Ovary (tissue), 9 donors: ENCODE results near the gene NLRC5. TPM values are rescaled to one million over a fixed set of nuclear protein-coding genes. Genes with fewer than 3 reads are reported as not detected.

Source experiments
- DNase-seq, 5 donors: peaks; one replicate each; pipeline ENCODE4 v3.0.0-alpha.2; 2019 to 2020
- H3K27ac ChIP-seq, 2 donors: fragments of 200-600 bp; one replicate each; pipeline versions ENCODE4 v1.5.1 to v1.8.0; 2019 to 2022
- H3K27me3 ChIP-seq: fragments of 200-600 bp; one replicate; pipeline ENCODE4 v1.8.0; 2022
- H3K36me3 ChIP-seq: fragments of 200-600 bp; sonication (generic); one replicate; pipeline ENCODE4 v1.5.1; 2019
- H3K4me1 ChIP-seq: one replicate; pipeline ENCODE4 v1.8.1; 2013; ENCODE audit warnings: mild to moderate bottlenecking, moderate library complexity; ENCODE audit not compliant: insufficient read depth
- H3K4me3 ChIP-seq: fragments of 200-600 bp; sonication (generic); one replicate; pipeline ENCODE4 v1.5.1; 2017
- H3K9me3 ChIP-seq, 2 donors: fragments of 200-600 bp in 1 of 2; sonication (generic) in 1 of 2; one replicate each; pipeline versions ENCODE4 v1.5.1 to v1.8.1; 2013 to 2019; ENCODE audit warnings: mild to moderate bottlenecking in 1 of 2, moderate library complexity in 1 of 2
- CTCF ChIP-seq, 3 donors: fragments of 450-650 bp in 2 of 3; fragments of 200-600 bp in 1 of 3; IDR thresholded peaks; one replicate each; pipeline versions ENCODE4 v1.5.1 to v1.8.0; 2016 to 2022; ENCODE audit warnings: antibody characterized with exemption in 3 of 3, mild to moderate bottlenecking in 1 of 3
- EP300 ChIP-seq: sonication (generic); formaldehyde crosslinking; IDR thresholded peaks from one replicate; pipeline ENCODE4 v1.6.1; 2017; ENCODE audit warnings: antibody characterized with exemption
- POLR2A ChIP-seq: fragments of 450-650 bp; IDR thresholded peaks from one replicate; pipeline ENCODE4 v1.6.1; 2017; ENCODE audit warnings: antibody characterized with exemption, mild to moderate bottlenecking, moderate library complexity
- WGBS, 3 donors: extraction: QIAGEN DNeasy Blood & Tissue Kit in 1 of 3; methylation state at CpG; one replicate each; pipeline versions ENCODE4 v1.1.5 to v1.1.7; 2013 to 2017; 5-methylcytosine and 5-hydroxymethylcytosine counted together
- intact Hi-C, 4 donors: fragments of 100-400 bp; cut with DNase I; formaldehyde crosslinking; loops; one replicate each; pipeline versions ENCODE4 v1.11.0 to v1.15.1; 2022 to 2023
- polyA plus RNA-seq, 2 donors: library from polyadenylated mRNA; stranded (reverse); fragments of 200-250 nt in 1 of 2; fragments of 350-450 nt in 1 of 2; fragmentation: Illumina TruSeq in 1 of 2; extraction: RNeasy Lipid Tissue Mini Kit (QIAGEN cat#74804) in 1 of 2; gene quantifications; one replicate each; pipeline ENCODE4 v1.2.3, GENCODE V29; 2013 to 2014
- total RNA-seq, 7 donors: library from RNA; depleted of rRNA in 2 of 7; stranded (reverse); fragments of >200 nt in 2 of 7; fragmentation: NEBNext Ultra II Directional in 3 of 7; extraction: Animal tissue kit (Norgen Biotek cat#: 25700) in 3 of 7; gene quantifications; one replicate each; pipeline versions ENCODE4 v1.1.0 to v1.2.4, GENCODE V29; 2016 to 2023
- donor health status: DM: no; HTN: no; CAD: no; lungs with moderate emphysema.
- donor health status: DM: no; HTN: no; CAD: no.
- donor health status: Bipolar disorder and iron deficiency.
- donor health status: DM: yes; HTN: yes; CAD: no.
- donor health status: DM: no; HTN: no; CAD: no.
- donor health status: DM: yes; HTN: yes; CAD: no.

NLRC5 gene
- total and polyA plus RNA-seq, 9 donors = 6.0 to 29.9 (median 14.7) TPM

GRCh38 chr16:57051696-57052228, 62.4 kb downstream of the NLRC5 start:
- Histone ChIP-seq H3K27me3 (no peaks in the 10 kb centered on the region), H3K4me1 (no peaks in the 10 kb centered on the region), H3K36me3 (no peaks in the 10 kb centered on the region), H3K4me3 (no peak overlapping the region), H3K27ac (no peak overlapping the region), H3K9me3 (no peaks in the 10 kb centered on the region)
- 91 to 94% (median 93%) methylated on average over 11 of the region's 11 CpGs for WGBS, 3 donors
- DNase-seq = no peak
- intact Hi-C loops = loop anchor here in 1 of 4 donors (5.0 kb wide), 1 partner anchor 184 kb away; the partner anchor contains the start of gene SLC12A3
- no peak for TF ChIP-seq POLR2A
- TF ChIP-seq CTCF (IDR thresholded peaks at IDR 0.05) = no peak
- TF ChIP-seq EP300 = no peak

- 93 to 96% (median 94%) methylated on average over 9 of the region's 9 CpGs for WGBS, 3 donors
- H3K27me3 ChIP-seq = no peaks in the 10 kb centered on the region
- intact Hi-C loops = loop anchor here in 1 of 4 donors (5.0 kb wide), 1 partner anchor 186 kb away; the partner anchor contains the start of gene SLC12A3
- H3K36me3 ChIP-seq = no peaks in the 10 kb centered on the region
- H3K4me3 ChIP-seq = no peak overlapping the region
- no peaks in the 10 kb centered on the region for H3K4me1 ChIP-seq
- no peak for TF ChIP-seq POLR2A
- no peak for TF ChIP-seq EP300
- TF ChIP-seq CTCF (IDR thresholded peaks at IDR 0.05) = no peak
- no peak overlapping the region for H3K27ac ChIP-seq
- no peaks in the 10 kb centered on the region for H3K9me3 ChIP-seq
- DNase-seq = no peak
Observed at GRCh38 chr16:57053206-57053605, 63.8 kb downstream of the NLRC5 start.

GRCh38 chr16:57054338-57054737, 65.0 kb downstream of the NLRC5 start:
- Histone ChIP-seq H3K27me3 (no peaks in the 10 kb centered on the region), H3K27ac (no peak overlapping the region), H3K36me3 (no peaks in the 10 kb centered on the region), H3K4me3 (no peak overlapping the region), H3K9me3 (no peaks in the 10 kb centered on the region), H3K4me1 (no peaks in the 10 kb centered on the region)
- WGBS, 3 donors = 90 to 95% (median 93%) methylated on average over 5 of the region's 5 CpGs
- intact Hi-C loops = loop anchor here in 1 of 4 donors (5.0 kb wide), 1 partner anchor 187 kb away; the partner anchor contains the start of gene SLC12A3
- no peak for TF ChIP-seq CTCF (IDR thresholded peaks at IDR 0.05)
- no peak for TF ChIP-seq EP300
- no peak for TF ChIP-seq POLR2A
- DNase-seq = no peak

GRCh38 chr16:57054771-57055170, 65.4 kb downstream of the NLRC5 start:
- H3K36me3 ChIP-seq = no peaks in the 10 kb centered on the region
- no peaks in the 10 kb centered on the region for H3K27me3 ChIP-seq
- 76 to 81% (median 77%) methylated on average over 6 to 7 of the region's 7 CpGs for WGBS, 3 donors
- no peak overlapping the region for H3K4me3 ChIP-seq
- no peak for DNase-seq
- H3K9me3 ChIP-seq = no peaks in the 10 kb centered on the region
- no peak overlapping the region for H3K27ac ChIP-seq
- H3K4me1 ChIP-seq = no peaks in the 10 kb centered on the region
- no peak for TF ChIP-seq POLR2A
- TF ChIP-seq EP300 = no peak
- no peak for TF ChIP-seq CTCF (IDR thresholded peaks at IDR 0.05)
- intact Hi-C loops = loop anchor here in 1 of 4 donors (5.0 kb wide), 1 partner anchor 187 kb away; the partner anchor contains the start of gene SLC12A3
